ENCODE measurements around the gene PDLIM7.

- no peak for TF ChIP-seq POLR2A (IDR thresholded peaks at IDR 0.05)
- TF ChIP-seq, protein P1, sequence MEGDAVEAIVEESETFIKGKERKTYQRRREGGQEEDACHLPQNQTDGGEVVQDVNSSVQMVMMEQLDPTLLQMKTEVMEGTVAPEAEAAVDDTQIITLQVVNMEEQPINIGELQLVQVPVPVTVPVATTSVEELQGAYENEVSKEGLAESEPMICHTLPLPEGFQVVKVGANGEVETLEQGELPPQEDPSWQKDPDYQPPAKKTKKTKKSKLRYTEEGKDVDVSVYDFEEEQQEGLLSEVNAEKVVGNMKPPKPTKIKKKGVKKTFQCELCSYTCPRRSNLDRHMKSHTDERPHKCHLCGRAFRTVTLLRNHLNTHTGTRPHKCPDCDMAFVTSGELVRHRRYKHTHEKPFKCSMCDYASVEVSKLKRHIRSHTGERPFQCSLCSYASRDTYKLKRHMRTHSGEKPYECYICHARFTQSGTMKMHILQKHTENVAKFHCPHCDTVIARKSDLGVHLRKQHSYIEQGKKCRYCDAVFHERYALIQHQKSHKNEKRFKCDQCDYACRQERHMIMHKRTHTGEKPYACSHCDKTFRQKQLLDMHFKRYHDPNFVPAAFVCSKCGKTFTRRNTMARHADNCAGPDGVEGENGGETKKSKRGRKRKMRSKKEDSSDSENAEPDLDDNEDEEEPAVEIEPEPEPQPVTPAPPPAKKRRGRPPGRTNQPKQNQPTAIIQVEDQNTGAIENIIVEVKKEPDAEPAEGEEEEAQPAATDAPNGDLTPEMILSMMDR (IDR thresholded peaks at IDR 0.05) = no peak
Measured at GRCh38 chr5:177490311-177490991, 7.0 kb downstream of the PDLIM7 start.

All from heart left ventricle (tissue), 13 donors.